ENCODE measurements around the gene SLC18B1.

- TF ChIP-seq CTCF (IDR thresholded peaks at IDR 0.05 in 8 of 11, conservative IDR thresholded peaks at IDR 0.05 in 3 of 11) (peak in 1 of 11 experiments; percentile 21), POLR2A (IDR thresholded peaks at IDR 0.05) (no peak)
These were observed 63.7 kb downstream of the SLC18B1 start for GRCh38 chr6:132734694-132735236.

Measured in spleen (tissue), 7 donors.